ENCODE data around the gene FLNB. TPM values are rescaled to one million over a fixed set of nuclear protein-coding genes. Genes with fewer than 3 reads are reported as not detected.

The FLNB gene
- total RNA-seq, 3 donors from 2014 or later (not counting 1 experiment from before 2014, with no cell fraction given): 24.6 to 30.8 (median 26.6) TPM

DNA sequence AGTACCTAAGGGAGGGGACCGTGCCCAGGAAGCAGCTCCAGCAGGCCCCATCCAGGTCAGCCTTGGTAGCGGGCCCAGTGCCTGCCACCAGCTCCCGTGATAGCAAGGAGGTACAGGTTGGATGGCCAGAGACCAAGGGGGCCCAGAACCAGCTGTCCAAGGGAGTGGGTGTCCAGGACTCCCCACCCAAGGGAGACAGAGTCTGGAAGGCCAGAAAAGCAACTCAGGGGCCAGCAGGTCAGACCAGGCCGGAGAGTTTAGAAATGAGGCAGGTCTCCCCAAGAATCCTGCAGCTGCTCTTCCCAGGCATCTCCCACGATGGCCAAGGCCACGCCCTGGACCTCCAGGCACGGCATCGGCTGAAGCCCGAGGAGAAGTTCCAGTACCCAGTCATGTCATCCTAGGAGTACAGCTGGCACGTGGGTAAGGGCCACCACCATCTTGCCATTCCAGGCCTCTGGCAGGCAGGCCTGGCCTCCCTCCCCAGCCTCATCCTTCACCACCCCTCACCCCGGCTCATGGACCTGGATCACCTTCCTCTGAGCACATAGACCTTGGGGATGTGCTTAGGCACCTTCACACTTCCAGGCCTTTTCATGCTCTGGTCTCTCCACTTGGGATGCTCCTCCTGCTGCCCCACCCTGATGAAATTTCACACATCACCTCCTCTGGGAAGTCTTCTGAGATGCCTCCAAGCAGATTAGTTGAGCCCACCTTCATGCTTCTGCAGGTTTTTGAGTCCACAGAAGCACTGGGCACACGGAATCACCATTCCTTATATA lies 172.1 kb downstream of the FLNB start:
- H3K27ac ChIP-seq (ENCODE audit: low read length): no peak overlapping the region
- TF ChIP-seq, protein P1, sequence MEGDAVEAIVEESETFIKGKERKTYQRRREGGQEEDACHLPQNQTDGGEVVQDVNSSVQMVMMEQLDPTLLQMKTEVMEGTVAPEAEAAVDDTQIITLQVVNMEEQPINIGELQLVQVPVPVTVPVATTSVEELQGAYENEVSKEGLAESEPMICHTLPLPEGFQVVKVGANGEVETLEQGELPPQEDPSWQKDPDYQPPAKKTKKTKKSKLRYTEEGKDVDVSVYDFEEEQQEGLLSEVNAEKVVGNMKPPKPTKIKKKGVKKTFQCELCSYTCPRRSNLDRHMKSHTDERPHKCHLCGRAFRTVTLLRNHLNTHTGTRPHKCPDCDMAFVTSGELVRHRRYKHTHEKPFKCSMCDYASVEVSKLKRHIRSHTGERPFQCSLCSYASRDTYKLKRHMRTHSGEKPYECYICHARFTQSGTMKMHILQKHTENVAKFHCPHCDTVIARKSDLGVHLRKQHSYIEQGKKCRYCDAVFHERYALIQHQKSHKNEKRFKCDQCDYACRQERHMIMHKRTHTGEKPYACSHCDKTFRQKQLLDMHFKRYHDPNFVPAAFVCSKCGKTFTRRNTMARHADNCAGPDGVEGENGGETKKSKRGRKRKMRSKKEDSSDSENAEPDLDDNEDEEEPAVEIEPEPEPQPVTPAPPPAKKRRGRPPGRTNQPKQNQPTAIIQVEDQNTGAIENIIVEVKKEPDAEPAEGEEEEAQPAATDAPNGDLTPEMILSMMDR (IDR thresholded peaks at IDR 0.05): no peak
- H3K4me3 ChIP-seq (ENCODE audit: low read length): no peak overlapping the region
- peaks cover 21% of the 10 kb centered on the region for H3K4me1 ChIP-seq (ENCODE audit: control insufficient read depth, insufficient read depth, low read length)
- no peak for DNase-seq
- ATAC-seq: no peak
- peaks cover 2% of the 10 kb centered on the region for H3K27me3 ChIP-seq (ENCODE audit: control insufficient read depth, insufficient read depth, low read length)
- Mint-ChIP-seq H3K4me3 (no peak overlapping the region), H3K9me3 (no peaks in the 10 kb centered on the region), H3K36me3 (no peaks in the 10 kb centered on the region), H3K27ac (no peak overlapping the region), H3K27me3 (ENCODE audit: low read depth in 2 of 2) (peaks cover 0 to 5% of the 10 kb centered on the region in 2 donors), H3K4me1 (peaks cover 0 to 12% of the 10 kb centered on the region in 2 donors)
- H3K36me3 ChIP-seq (ENCODE audit: control insufficient read depth, insufficient read depth, low read length): no peaks in the 10 kb centered on the region
- no peaks in the 10 kb centered on the region for H3K9me3 ChIP-seq (ENCODE audit: control insufficient read depth, insufficient read depth, low read length)
- intact Hi-C loops (cut with micrococcal nuclease): no loop called here
- 92% methylated on average over 12 of the region's 12 CpGs for WGBS (ENCODE audit: insufficient coverage)

- Histone ChIP-seq H3K36me3 (ENCODE audit: control insufficient read depth, insufficient read depth, low read length) (no peaks in the 10 kb centered on the region), H3K27me3 (ENCODE audit: control insufficient read depth, insufficient read depth, low read length) (peaks cover 2% of the 10 kb centered on the region), H3K9me3 (ENCODE audit: control insufficient read depth, insufficient read depth, low read length) (no peaks in the 10 kb centered on the region), H3K27ac (ENCODE audit: low read length) (no peak overlapping the region), H3K4me3 (ENCODE audit: low read length) (no peak overlapping the region), H3K4me1 (ENCODE audit: control insufficient read depth, insufficient read depth, low read length) (peaks cover 18% of the 10 kb centered on the region)
- no peak for ATAC-seq
- no peak for DNase-seq
- peaks cover 0 to 5% of the 10 kb centered on the region in 2 donors for H3K27me3 Mint-ChIP-seq (ENCODE audit: low read depth in 2 of 2)
- peaks cover 0 to 12% of the 10 kb centered on the region in 2 donors for H3K4me1 Mint-ChIP-seq
- no peak overlapping the region for H3K27ac Mint-ChIP-seq
- intact Hi-C loops (cut with micrococcal nuclease): no loop called here
- no peaks in the 10 kb centered on the region for H3K36me3 Mint-ChIP-seq
- TF ChIP-seq, protein P1 (IDR thresholded peaks at IDR 0.05): no peak
- no peaks in the 10 kb centered on the region for H3K9me3 Mint-ChIP-seq
- H3K4me3 Mint-ChIP-seq: no peak overlapping the region
- WGBS (ENCODE audit: insufficient coverage): 85% methylated on average over 1 of the region's 1 CpG
These were observed 172.8 kb downstream of the FLNB start for GRCh38 chr3:58180940-58181587.

DNA sequence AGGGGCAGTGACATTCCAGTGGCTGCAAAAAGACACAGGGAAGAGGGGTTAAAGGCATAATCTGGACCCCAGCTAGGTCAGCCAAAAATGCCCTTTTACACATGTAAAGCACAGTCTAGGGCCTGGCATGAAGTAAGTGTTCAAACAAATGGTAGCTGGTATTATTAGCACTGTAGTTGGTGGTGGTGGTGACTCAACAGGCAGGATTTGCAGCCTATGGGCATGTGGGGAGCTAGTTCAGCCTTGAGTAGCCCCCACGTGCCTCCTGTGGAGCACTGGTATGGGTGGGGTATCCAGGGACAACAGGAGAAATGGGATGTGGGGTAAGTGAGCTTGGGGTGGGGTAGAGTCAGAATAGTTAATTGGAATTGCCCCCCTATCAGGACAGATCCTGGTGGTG lies 175.0 kb downstream of the FLNB start:
- 100% methylated on average over 1 of the region's 1 CpG for WGBS (ENCODE audit: insufficient coverage)
- intact Hi-C loops (cut with micrococcal nuclease): no loop called here
- Histone ChIP-seq H3K36me3 (ENCODE audit: control insufficient read depth, insufficient read depth, low read length) (no peaks in the 10 kb centered on the region), H3K27ac (ENCODE audit: low read length) (no peak overlapping the region), H3K4me1 (ENCODE audit: control insufficient read depth, insufficient read depth, low read length) (peaks cover 12% of the 10 kb centered on the region), H3K9me3 (ENCODE audit: control insufficient read depth, insufficient read depth, low read length) (no peaks in the 10 kb centered on the region), H3K27me3 (ENCODE audit: control insufficient read depth, insufficient read depth, low read length) (no peaks in the 10 kb centered on the region), H3K4me3 (ENCODE audit: low read length) (no peak overlapping the region)
- no peak overlapping the region for H3K4me3 Mint-ChIP-seq
- H3K36me3 Mint-ChIP-seq: no peaks in the 10 kb centered on the region
- TF ChIP-seq, protein P1 (IDR thresholded peaks at IDR 0.05): no peak
- no peak overlapping the region for H3K27ac Mint-ChIP-seq
- DNase-seq (no peak), ATAC-seq (no peak)
- peaks cover 0 to 2% of the 10 kb centered on the region in 2 donors for H3K27me3 Mint-ChIP-seq (ENCODE audit: low read depth in 2 of 2)
- H3K4me1 Mint-ChIP-seq: peaks cover 0 to 5% of the 10 kb centered on the region in 2 donors
- H3K9me3 Mint-ChIP-seq: no peaks in the 10 kb centered on the region
